Measurements from ENCODE around the gene PGC. TPM values are rescaled to one million over a fixed set of nuclear protein-coding genes. Genes with fewer than 3 reads are reported as not detected.

Gene PGC
- total RNA-seq, 1 donor from 2014 or later: not detected

- intact Hi-C loops (cut with micrococcal nuclease): no loop called here
- H3K27ac Mint-ChIP-seq: peak overlapping the region; percentile 90
- peaks cover 99% of the 10 kb centered on the region for H3K4me1 Mint-ChIP-seq
- H3K9me3 Mint-ChIP-seq: no peaks in the 10 kb centered on the region
- H3K27me3 Mint-ChIP-seq: no peaks in the 10 kb centered on the region
- ChIA-PET POLR2A (interaction anchor here (1.1 to 29.1 kb wide), 5 partner anchors 13 to 348 kb away, joined by 3 to 1669 read pairs (median 7); partner anchors contain the start of gene TFEB), CTCF (interaction anchor here (1.0 to 6.1 kb wide), 4 partner anchors 12 to 36 kb away, joined by 4 to 81 read pairs (median 15); no protein-coding TSS in a partner anchor)
- DNase-seq: no peak
- peak overlapping the region; percentile 76 for H3K4me3 Mint-ChIP-seq
- TF ChIP-seq CTCF (IDR thresholded peaks at IDR 0.05): no peak
- peaks cover 39% of the 10 kb centered on the region for H3K36me3 Mint-ChIP-seq (ENCODE audit: low read depth)
- ATAC-seq (ENCODE audit: low read depth): peak; percentile 18
These were observed 27.0 kb downstream of the PGC start for GRCh38 chr6:41720262-41720620.

GRCh38 chr6:41719436-41720261 is 27.5 kb downstream of the PGC start:
- intact Hi-C loops (cut with micrococcal nuclease): no loop called here
- CTCF ChIA-PET: interaction anchor here (1.0 to 6.1 kb wide), 4 partner anchors 14 to 36 kb away, joined by 3 to 81 read pairs (median 15); no protein-coding TSS in a partner anchor
- Mint-ChIP-seq H3K4me3 (peak overlapping the region; percentile 76), H3K27ac (peak overlapping the region; percentile 90), H3K9me3 (no peaks in the 10 kb centered on the region), H3K4me1 (peaks cover 99% of the 10 kb centered on the region), H3K27me3 (no peaks in the 10 kb centered on the region), H3K36me3 (ENCODE audit: low read depth) (peaks cover 44% of the 10 kb centered on the region)
- TF ChIP-seq CTCF (IDR thresholded peaks at IDR 0.05): no peak
- no peak for DNase-seq
- POLR2A ChIA-PET: interaction anchor here (1.1 to 29.1 kb wide), 5 partner anchors 13 to 348 kb away, joined by 3 to 1669 read pairs (median 7); partner anchors contain the start of gene TFEB
- ATAC-seq (ENCODE audit: low read depth): no peak

GRCh38 chr6:41718828-41719227 is 28.4 kb downstream of the PGC start:
- ChIA-PET POLR2A (interaction anchor here (14.2 to 29.1 kb wide), 2 partner anchors 14 to 15 kb away, joined by 551 to 1669 read pairs; partner anchors contain the start of gene TFEB), CTCF (interaction anchor here (1.0 to 6.1 kb wide), 3 partner anchors 13 to 36 kb away, joined by 3 to 81 read pairs (median 24); no protein-coding TSS in a partner anchor)
- TF ChIP-seq CTCF (IDR thresholded peaks at IDR 0.05): no peak
- DNase-seq (no peak), ATAC-seq (ENCODE audit: low read depth) (no peak)
- Mint-ChIP-seq H3K9me3 (no peaks in the 10 kb centered on the region), H3K36me3 (ENCODE audit: low read depth) (peaks cover 48% of the 10 kb centered on the region), H3K4me1 (peaks cover 99% of the 10 kb centered on the region), H3K27me3 (no peaks in the 10 kb centered on the region), H3K4me3 (no peak overlapping the region), H3K27ac (peak overlapping the region; percentile 93)
- intact Hi-C loops (cut with micrococcal nuclease): no loop called here

- intact Hi-C loops (cut with micrococcal nuclease): loop anchor here (1.0 to 2.0 kb wide), 2 partner anchors 11 to 15 kb away; no protein-coding TSS in a partner anchor
- Mint-ChIP-seq H3K9me3 (no peaks in the 10 kb centered on the region), H3K4me3 (peak overlapping the region; percentile 66), H3K27me3 (no peaks in the 10 kb centered on the region), H3K4me1 (peaks cover 99% of the 10 kb centered on the region), H3K27ac (peak overlapping the region; percentile 93), H3K36me3 (ENCODE audit: low read depth) (peaks cover 46% of the 10 kb centered on the region)
- DNase-seq (no peak), ATAC-seq (ENCODE audit: low read depth) (no peak)
- ChIA-PET POLR2A (interaction anchor here (0.6 to 29.1 kb wide), 4 partner anchors 13 to 377 kb away, joined by 3 to 1669 read pairs (median 277); partner anchors contain the start of genes TFEB and TOMM6), CTCF (interaction anchor here (1.3 to 5.2 kb wide), 3 partner anchors 12 to 32 kb away, joined by 5 to 44 read pairs (median 23); no protein-coding TSS in a partner anchor)
- no peak for TF ChIP-seq CTCF (IDR thresholded peaks at IDR 0.05)
These were observed 29.8 kb downstream of the PGC start for GRCh38 chr6:41717392-41717736.
